Tibial nerve (tissue), 4 donors: ENCODE measurements around the gene RASSF6.

Experiments used
- EP300 ChIP-seq, 2 donors: sonication (generic); formaldehyde crosslinking; IDR thresholded peaks; one replicate each; pipeline ENCODE4 v1.6.1; 2017; ENCODE audit warnings: antibody characterized with exemption in 2 of 2, mild to moderate bottlenecking in 1 of 2
- POLR2A ChIP-seq, 2 donors: fragments of 450-650 bp; IDR thresholded peaks; one replicate each; pipeline ENCODE4 v1.6.1; 2017; ENCODE audit warnings: antibody characterized with exemption in 2 of 2, mild to moderate bottlenecking in 2 of 2, moderate library complexity in 2 of 2
- TF ChIP-seq, protein P1 (sequence below), 5 experiments: fragments of 200-600 bp in 3 of 5; fragments of 450-650 bp in 2 of 5; sonication (generic) in 3 of 5; IDR thresholded peaks; one replicate each; pipeline ENCODE4 v1.5.1; 2016 to 2019; ENCODE audit warnings: antibody characterized with exemption in 5 of 5, mild to moderate bottlenecking in 3 of 5, moderate library complexity in 2 of 5

DNA sequence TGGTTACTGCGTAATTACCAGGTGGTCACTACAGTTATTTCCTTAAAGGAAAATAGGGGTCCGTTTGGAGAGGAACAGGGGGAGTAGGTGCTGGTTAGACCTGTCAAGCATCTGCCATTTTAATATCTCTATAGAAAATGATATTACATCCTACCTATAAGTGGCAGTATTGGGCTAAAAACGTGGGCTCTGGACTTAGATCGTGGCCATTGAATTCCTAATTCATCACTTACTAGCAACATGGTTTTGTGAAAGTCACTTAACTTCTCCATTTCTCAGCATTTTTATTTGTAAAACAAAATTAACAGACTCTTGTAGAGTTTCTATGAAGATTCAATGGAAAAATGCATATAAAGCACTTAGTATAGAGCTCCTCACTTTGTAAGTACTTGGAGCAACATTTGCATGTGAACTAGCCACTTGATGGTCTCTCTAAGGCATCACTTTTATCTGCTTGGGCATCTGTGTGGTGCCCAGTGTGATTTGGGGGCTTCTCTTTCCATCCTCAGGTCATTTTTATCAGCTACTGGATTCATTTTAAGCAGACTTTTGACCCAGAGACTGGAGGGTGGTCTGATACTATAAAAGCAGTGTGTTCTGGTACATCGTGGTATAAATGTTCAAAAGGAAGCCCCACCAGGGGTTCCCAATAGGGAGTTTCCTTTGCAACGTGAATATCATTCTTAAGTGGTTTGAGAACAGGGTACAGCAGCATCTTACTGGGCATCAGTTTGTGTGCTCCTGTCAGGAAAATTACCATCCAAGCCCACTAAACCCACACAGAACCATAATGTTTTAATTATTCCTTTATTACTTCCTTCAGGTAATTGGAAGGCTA is 42.7 kb upstream of the RASSF6 start:
- TF ChIP-seq POLR2A (IDR thresholded peaks at IDR 0.05) (no peak), EP300 (IDR thresholded peaks at IDR 0.05) (no peak)
- TF ChIP-seq, protein P1, sequence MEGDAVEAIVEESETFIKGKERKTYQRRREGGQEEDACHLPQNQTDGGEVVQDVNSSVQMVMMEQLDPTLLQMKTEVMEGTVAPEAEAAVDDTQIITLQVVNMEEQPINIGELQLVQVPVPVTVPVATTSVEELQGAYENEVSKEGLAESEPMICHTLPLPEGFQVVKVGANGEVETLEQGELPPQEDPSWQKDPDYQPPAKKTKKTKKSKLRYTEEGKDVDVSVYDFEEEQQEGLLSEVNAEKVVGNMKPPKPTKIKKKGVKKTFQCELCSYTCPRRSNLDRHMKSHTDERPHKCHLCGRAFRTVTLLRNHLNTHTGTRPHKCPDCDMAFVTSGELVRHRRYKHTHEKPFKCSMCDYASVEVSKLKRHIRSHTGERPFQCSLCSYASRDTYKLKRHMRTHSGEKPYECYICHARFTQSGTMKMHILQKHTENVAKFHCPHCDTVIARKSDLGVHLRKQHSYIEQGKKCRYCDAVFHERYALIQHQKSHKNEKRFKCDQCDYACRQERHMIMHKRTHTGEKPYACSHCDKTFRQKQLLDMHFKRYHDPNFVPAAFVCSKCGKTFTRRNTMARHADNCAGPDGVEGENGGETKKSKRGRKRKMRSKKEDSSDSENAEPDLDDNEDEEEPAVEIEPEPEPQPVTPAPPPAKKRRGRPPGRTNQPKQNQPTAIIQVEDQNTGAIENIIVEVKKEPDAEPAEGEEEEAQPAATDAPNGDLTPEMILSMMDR (IDR thresholded peaks at IDR 0.05): peak; percentile 25 to 62 (median 41)
